H9 (cell line): ENCODE results near the gene ARHGEF12. TPM values are rescaled to one million over a fixed set of nuclear protein-coding genes. Genes with fewer than 3 reads are reported as not detected.

Source experiments
- DNase-seq: peaks from one replicate; pipeline ENCODE4 v3.0.0-alpha.2; 2017
- H2AFZ ChIP-seq: one replicate; pipeline ENCODE4 v1.6.1; 2013; ENCODE audit warnings: mild to moderate bottlenecking, low read length, control low read depth, moderate library complexity
- H2AK5ac ChIP-seq: 2 replicates; pipeline ENCODE4 v1.6.1; 2013; ENCODE audit warnings: low read length, control low read depth, mixed read lengths; ENCODE audit not compliant: insufficient read length
- H2BK120ac ChIP-seq: one replicate; pipeline ENCODE4 v1.6.1; 2013; ENCODE audit warnings: low read depth, mild to moderate bottlenecking, low read length, control low read depth, inconsistent platforms; ENCODE audit not compliant: poor library complexity, severe bottlenecking
- H2BK12ac ChIP-seq: 2 replicates; pipeline ENCODE4 v1.6.1; 2013; ENCODE audit warnings: low read length, control low read depth, mixed read lengths, low read depth; ENCODE audit not compliant: insufficient read length
- H2BK15ac ChIP-seq: 2 replicates; pipeline ENCODE4 v1.6.1; 2013; ENCODE audit warnings: low read depth, low read length, control low read depth
- H2BK20ac ChIP-seq: one replicate; pipeline ENCODE4 v1.6.1; 2013; ENCODE audit warnings: low read depth, mild to moderate bottlenecking, low read length, control low read depth, inconsistent platforms; ENCODE audit not compliant: poor library complexity, severe bottlenecking
- H2BK5ac ChIP-seq: 2 replicates; pipeline ENCODE4 v1.6.1; 2013; ENCODE audit warnings: low read length, control low read depth, mixed read lengths; ENCODE audit not compliant: insufficient read length
- H3K14ac ChIP-seq: 2 replicates; pipeline ENCODE4 v1.6.1; 2013; ENCODE audit warnings: low read length, control low read depth; ENCODE audit not compliant: insufficient read depth
- H3K18ac ChIP-seq: 2 replicates; pipeline ENCODE4 v1.6.1; 2013; ENCODE audit warnings: low read depth, mild to moderate bottlenecking, mixed read lengths, low read length, control low read depth; ENCODE audit not compliant: insufficient read length
- H3K23ac ChIP-seq: 2 replicates; pipeline ENCODE4 v1.6.1; 2013; ENCODE audit warnings: low read length, control low read depth, mixed read lengths, low read depth; ENCODE audit not compliant: insufficient read length
- H3K23me2 ChIP-seq: 2 replicates; pipeline ENCODE4 v1.6.1; 2013; ENCODE audit warnings: low read depth, mild to moderate bottlenecking, mixed read lengths, low read length, control low read depth; ENCODE audit not compliant: insufficient read length, poor library complexity, severe bottlenecking
- H3K27ac ChIP-seq: 2 replicates; pipeline ENCODE4 v1.5.1; 2013; ENCODE audit warnings: low read length, control low read depth, mixed read lengths, low read depth; ENCODE audit not compliant: insufficient read length
- H3K27me3 ChIP-seq: 2 replicates; pipeline ENCODE4 v1.6.1; 2013; ENCODE audit warnings: low read length, control low read depth, inconsistent platforms; ENCODE audit not compliant: insufficient read depth
- H3K4ac ChIP-seq: 2 replicates; pipeline ENCODE4 v1.6.1; 2013; ENCODE audit warnings: low read depth, mild to moderate bottlenecking, control low read depth, inconsistent platforms, low read length, moderate library complexity
- H3K4me1 ChIP-seq: 2 replicates; pipeline ENCODE4 v1.6.1; 2013; ENCODE audit warnings: low read length, control low read depth, inconsistent platforms; ENCODE audit not compliant: insufficient read depth
- H3K4me2 ChIP-seq: 2 replicates; pipeline ENCODE4 v1.6.1; 2013; ENCODE audit warnings: low read length, control low read depth, mixed read lengths; ENCODE audit not compliant: insufficient read length, insufficient read depth
- H3K56ac ChIP-seq: 2 replicates; pipeline ENCODE4 v1.6.1; 2013; ENCODE audit warnings: low read depth, mild to moderate bottlenecking, mixed read lengths, low read length, control low read depth; ENCODE audit not compliant: insufficient read length
- H3K79me1 ChIP-seq: 2 replicates; pipeline ENCODE4 v1.6.1; 2013; ENCODE audit warnings: low read depth, mild to moderate bottlenecking, moderate library complexity, low read length, control low read depth, inconsistent platforms; ENCODE audit not compliant: insufficient read depth, poor library complexity, severe bottlenecking
- H3K79me2 ChIP-seq: 2 replicates; pipeline ENCODE4 v1.6.1; 2013; ENCODE audit warnings: low read length, control low read depth, inconsistent platforms; ENCODE audit not compliant: insufficient read depth
- H3K9ac ChIP-seq: 2 replicates; pipeline ENCODE4 v1.6.1; 2013; ENCODE audit warnings: low read length, control low read depth, mixed read lengths; ENCODE audit not compliant: insufficient read length; ENCODE audit errors: extremely low read depth
- H3K9me3 ChIP-seq: one replicate; pipeline ENCODE4 v1.6.1; 2013; ENCODE audit warnings: low read depth, low read length, inconsistent platforms; ENCODE audit not compliant: control insufficient read depth
- H3T11ph ChIP-seq: one replicate; pipeline ENCODE4 v1.6.1; 2013; ENCODE audit warnings: mild to moderate bottlenecking, low read length, control low read depth, inconsistent platforms
- H4K20me1 ChIP-seq: one replicate; pipeline ENCODE4 v1.6.1; 2013; ENCODE audit not compliant: control insufficient read depth, insufficient read length, insufficient read depth
- H4K5ac ChIP-seq: 2 replicates; pipeline ENCODE4 v1.6.1; 2013; ENCODE audit warnings: low read depth, mild to moderate bottlenecking, mixed read lengths, low read length, control low read depth; ENCODE audit not compliant: insufficient read length
- H4K8ac ChIP-seq: replicated peaks from 2 replicates; pipeline ENCODE4 v1.6.1; 2013; ENCODE audit warnings: low read length, control low read depth, mixed read lengths, low read depth; ENCODE audit not compliant: insufficient read length
- H4K91ac ChIP-seq: 2 replicates; pipeline ENCODE4 v1.6.1; 2013; ENCODE audit warnings: low read depth, mild to moderate bottlenecking, moderate library complexity, mixed read lengths, low read length, control low read depth; ENCODE audit not compliant: insufficient read length
- H3K27ac Mint-ChIP-seq, 3 experiments: 2 replicates in 2 of 3; 3 replicates in 1 of 3; pipeline ENCODE4 v1.8.0; 2020 to 2021; ENCODE audit warnings: mixed read lengths in 3 of 3, mild to moderate bottlenecking in 1 of 3, moderate library complexity in 1 of 3
- H3K27me3 Mint-ChIP-seq: 2 replicates; pipeline ENCODE4 v1.8.0; 2021; ENCODE audit warnings: low read depth, mild to moderate bottlenecking, moderate library complexity, mixed read lengths
- H3K36me3 Mint-ChIP-seq, 3 experiments: 2 replicates in 2 of 3; 3 replicates in 1 of 3; pipeline ENCODE4 v1.8.0; 2020 to 2021; ENCODE audit warnings: low read depth in 3 of 3, mixed read lengths in 3 of 3; ENCODE audit not compliant: insufficient read depth in 1 of 3
- H3K4me1 Mint-ChIP-seq, 2 experiments: 2 replicates each; pipeline ENCODE4 v1.8.0; 2020; ENCODE audit warnings: mixed read lengths in 2 of 2
- H3K4me3 Mint-ChIP-seq, 2 experiments: 2 replicates in 1 of 2; 3 replicates in 1 of 2; pipeline ENCODE4 v1.8.0; 2020 to 2021; ENCODE audit warnings: mild to moderate bottlenecking in 2 of 2, mixed read lengths in 2 of 2, moderate library complexity in 1 of 2
- H3K9me3 Mint-ChIP-seq, 2 experiments: 2 replicates in 1 of 2; 3 replicates in 1 of 2; pipeline ENCODE4 v1.8.0; 2020; ENCODE audit warnings: mild to moderate bottlenecking in 2 of 2, mixed read lengths in 2 of 2, moderate library complexity in 1 of 2
- CTCF ChIP-seq: fragments of 200-600 bp; sonication (generic); conservative IDR thresholded peaks from 3 replicates; pipeline ENCODE4 v1.8.0; 2021; ENCODE audit warnings: antibody characterized with exemption, mild to moderate bottlenecking
- WGBS: extraction: QIAGEN DNeasy Blood & Tissue Kit; methylation state at CpG from one replicate; pipeline ENCODE4 v1.1.7; 2013; ENCODE audit warnings: missing lambda C conversion rate, low lambda C conversion rate, mixed read lengths; ENCODE audit not compliant: insufficient read length; ENCODE audit errors: extremely low coverage; 5-methylcytosine and 5-hydroxymethylcytosine counted together
- total RNA-seq: library from RNA; stranded (reverse); gene quantifications from 2 replicates; pipeline ENCODE4 v1.2.1, GENCODE V29; 2021

ARHGEF12 gene
- total RNA-seq, 1 experiment from 2014 or later: 27.0 TPM

GRCh38 chr11:120400564-120401364, 64.6 kb downstream of the ARHGEF12 start:
- Histone ChIP-seq H3K56ac (no peak overlapping the region), H3K27me3 (no peaks in the 10 kb centered on the region), H3K4me1 (peaks cover 5% of the 10 kb centered on the region; the same call in 1 of the 2 replicates), H4K5ac (no peak overlapping the region), H2BK15ac (no peak overlapping the region), H3K79me2 (peaks cover 2% of the 10 kb centered on the region; the same call in 1 of the 2 replicates), H4K91ac (no peak overlapping the region), H3T11ph (no peak overlapping the region), H3K23ac (no peak overlapping the region), H2BK120ac (no peak overlapping the region), H3K14ac (no peak overlapping the region), H3K18ac (no peak overlapping the region), H3K9me3 (no peaks in the 10 kb centered on the region), H2BK5ac (no peak overlapping the region), H2AFZ (no peak overlapping the region), H2AK5ac (no peak overlapping the region), H3K23me2 (no peaks in the 10 kb centered on the region), H2BK12ac (no peak overlapping the region), H3K79me1 (no peaks in the 10 kb centered on the region), H3K9ac (no peak overlapping the region), H4K8ac (no peak overlapping the region), H2BK20ac (peak overlapping the region; percentile 34), H4K20me1 (no peaks in the 10 kb centered on the region), H3K4ac (no peak overlapping the region), H3K27ac (no peak overlapping the region), H3K4me2 (no peak overlapping the region)
- no peak overlapping the region for H3K4me3 Mint-ChIP-seq
- DNase-seq: no peak
- H3K27ac Mint-ChIP-seq: peak overlapping the region in 1 of 3 experiments; percentile 76; a peak in 4 of 7 replicates
- peaks cover 57 to 63% of the 10 kb centered on the region in 2 experiments for H3K4me1 Mint-ChIP-seq
- peaks cover 0 to 5% (median 5%) of the 10 kb centered on the region in 3 experiments; a peak in 4 of 7 replicates for H3K36me3 Mint-ChIP-seq
- no peak for TF ChIP-seq CTCF
- no peaks in the 10 kb centered on the region for H3K27me3 Mint-ChIP-seq
- no CpG with 5 or more reads among the region's 7 CpGs for WGBS
- peaks cover 2% of the 10 kb centered on the region in 2 experiments; a peak in 2 of 5 replicates for H3K9me3 Mint-ChIP-seq
